ENCODE measurements around the gene PTPN2. TPM values are rescaled to one million over a fixed set of nuclear protein-coding genes. Genes with fewer than 3 reads are reported as not detected.
A peak's percentile ranks its signal among the peaks of the same experiment; 100 is the strongest.

PTPN2 gene
- total RNA-seq, 8 experiments from 2014 or later, result 12.8 to 50.2 (median 23.8) TPM

GRCh38 chr18:12867441-12868123, 16.5 kb downstream of the PTPN2 start:
- no peaks in the 10 kb centered on the region for H3K4me1 ChIP-seq (replicated peaks in 1 of 2)
- no peak overlapping the region for H3K27ac ChIP-seq
- no peak for ATAC-seq (replicated peaks in 6 of 8)
- H3K4me3 ChIP-seq, result no peak overlapping the region
- in situ Hi-C loops (cut with MboI; ENCODE audit: low pct_unique_long_range_greater_than_20kb in 2 of 9, low sequenced_read_pairs in 9 of 9, unreplicated experiment in 9 of 9), result no loop called here
- 75 to 100% (median 95%) methylated on average over 2 to 7 of the region's 7 CpGs for WGBS, 10 experiments

DNA sequence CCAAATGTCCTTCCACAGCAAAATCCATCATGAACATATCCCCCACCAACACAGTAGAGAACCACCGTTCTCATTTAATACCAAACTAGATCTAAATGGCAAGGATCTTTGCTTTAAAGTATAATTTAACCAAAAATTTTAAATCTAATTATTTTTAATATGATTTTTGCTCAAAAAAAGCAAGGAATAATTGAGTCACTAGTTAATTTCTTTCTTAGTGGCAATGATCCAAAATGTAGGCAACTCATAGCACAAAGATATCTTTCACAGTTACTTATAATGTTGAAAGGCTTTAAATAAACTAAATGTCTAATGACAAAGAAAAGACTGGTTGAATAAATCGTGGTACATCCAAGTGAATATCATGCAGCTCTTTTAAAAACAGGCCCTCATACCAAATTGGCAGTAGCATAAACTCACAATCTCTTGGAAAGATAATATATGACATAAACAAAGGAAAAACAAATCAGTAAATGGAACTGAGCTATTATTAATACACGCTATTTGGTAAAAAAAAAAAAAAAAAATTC, 20.3 kb downstream of the PTPN2 start:
- WGBS, 10 experiments, result 76 to 100% (median 92%) methylated on average over 1 to 3 of the region's 3 CpGs
- no peak overlapping the region for H3K27ac ChIP-seq

DNA sequence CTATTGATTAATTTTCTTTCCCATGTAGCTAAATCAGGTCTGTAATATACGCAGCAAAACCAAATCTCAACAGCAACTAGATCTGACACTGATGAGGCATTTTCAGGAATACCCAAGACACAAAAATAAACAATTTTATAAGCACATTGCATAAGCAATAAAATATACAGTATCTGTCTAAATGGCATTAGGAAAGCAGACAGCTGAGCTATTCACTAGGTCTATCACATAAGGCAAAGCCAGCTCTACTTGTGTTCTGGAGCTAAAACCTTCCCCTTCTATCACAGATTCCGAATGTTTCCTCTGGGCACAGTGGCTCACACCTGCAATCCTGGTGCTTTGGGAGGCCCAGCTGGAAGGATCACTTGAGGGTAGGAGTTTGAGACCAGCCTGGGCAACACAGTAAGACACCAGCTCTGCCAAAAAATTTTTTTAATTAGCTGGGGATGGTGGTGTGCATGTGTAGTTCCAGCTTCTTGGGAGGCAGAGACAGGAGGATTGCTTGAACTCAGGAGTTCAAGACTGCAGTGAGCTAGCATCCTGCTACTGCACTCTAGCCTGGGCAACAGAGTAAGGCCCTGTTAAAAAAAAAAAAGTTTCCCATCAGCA, 21.1 kb downstream of the PTPN2 start:
- H3K27ac ChIP-seq, result no peak overlapping the region

More for the DNA sequence above, 20.3 kb downstream of the PTPN2 start:
- ATAC-seq (replicated peaks in 6 of 8), result no peak
- H3K4me3 ChIP-seq, result no peak overlapping the region
- in situ Hi-C loops (cut with MboI; ENCODE audit: low pct_unique_long_range_greater_than_20kb in 2 of 9, low sequenced_read_pairs in 9 of 9, unreplicated experiment in 9 of 9), result no loop called here
- H3K4me1 ChIP-seq (replicated peaks in 1 of 2), result peaks cover 0 to 3% of the 10 kb centered on the region in 2 donors

GRCh38 chr18:12862467-12862866, 21.6 kb downstream of the PTPN2 start:
- ATAC-seq (replicated peaks in 6 of 8), result peak in 1 of 8 experiments; percentile 24
- Histone ChIP-seq H3K27ac (no peak overlapping the region), H3K4me1 (replicated peaks in 1 of 2) (peaks cover 0 to 3% of the 10 kb centered on the region in 2 donors), H3K4me3 (no peak overlapping the region)
- in situ Hi-C loops (cut with MboI; ENCODE audit: low pct_unique_long_range_greater_than_20kb in 2 of 9, low sequenced_read_pairs in 9 of 9, unreplicated experiment in 9 of 9), result no loop called here
- WGBS, 10 experiments, result 17 to 100% (median 33%) methylated on average over 1 of the region's 2 CpGs; no CpG with 5 or more reads in 5 of the 10 experiments

More for the DNA sequence above, 21.1 kb downstream of the PTPN2 start:
- H3K4me3 ChIP-seq, result no peak overlapping the region
- WGBS, 10 experiments, result 80 to 100% (median 100%) methylated on average over 1 to 2 of the region's 2 CpGs; no CpG with 5 or more reads in 5 of the 10 experiments
- in situ Hi-C loops (cut with MboI; ENCODE audit: low pct_unique_long_range_greater_than_20kb in 2 of 9, low sequenced_read_pairs in 9 of 9, unreplicated experiment in 9 of 9), result no loop called here
- no peak for ATAC-seq (replicated peaks in 6 of 8)
- H3K4me1 ChIP-seq (replicated peaks in 1 of 2), result peaks cover 0 to 3% of the 10 kb centered on the region in 2 donors

DNA sequence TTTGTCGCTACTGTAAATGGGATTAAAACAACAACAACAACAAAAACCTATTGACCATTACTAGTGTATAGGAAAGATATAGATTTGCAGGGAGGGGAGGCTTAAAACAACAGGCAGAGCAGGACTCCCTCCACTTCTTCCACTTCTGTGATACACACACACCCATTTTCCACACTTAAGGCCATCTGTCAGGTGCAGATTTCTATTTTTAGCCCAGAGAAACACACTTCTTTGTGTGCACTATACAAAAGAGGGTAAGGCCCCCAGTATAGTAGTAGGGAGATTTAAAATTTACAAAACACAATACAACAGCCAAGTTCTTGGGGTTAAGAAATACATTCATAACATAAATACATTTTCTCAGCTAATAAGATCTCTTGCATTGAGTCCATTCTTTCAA, 22.4 kb downstream of the PTPN2 start:
- no peak overlapping the region for H3K27ac ChIP-seq
- H3K4me3 ChIP-seq, result no peak overlapping the region
- 75 to 100% (median 100%) methylated on average over 1 of the region's 1 CpG for WGBS, 10 experiments
- H3K4me1 ChIP-seq (replicated peaks in 1 of 2), result peaks cover 0 to 3% of the 10 kb centered on the region in 2 donors
- no peak for ATAC-seq (replicated peaks in 6 of 8)
- in situ Hi-C loops (cut with MboI; ENCODE audit: low pct_unique_long_range_greater_than_20kb in 2 of 9, low sequenced_read_pairs in 9 of 9, unreplicated experiment in 9 of 9), result no loop called here

GRCh38 chr18:12860530-12860929, 23.5 kb downstream of the PTPN2 start:
- 93 to 100% (median 100%) methylated on average over 1 to 11 of the region's 11 CpGs; no CpG with 5 or more reads in 1 of the 10 experiments for WGBS, 10 experiments
- Histone ChIP-seq H3K4me1 (replicated peaks in 1 of 2) (peaks cover 0 to 3% of the 10 kb centered on the region in 2 donors), H3K4me3 (no peak overlapping the region), H3K27ac (no peak overlapping the region)
- ATAC-seq (replicated peaks in 6 of 8), result no peak
- in situ Hi-C loops (cut with MboI; ENCODE audit: low pct_unique_long_range_greater_than_20kb in 2 of 9, low sequenced_read_pairs in 9 of 9, unreplicated experiment in 9 of 9), result no loop called here

GRCh38 chr18:12858991-12859390, 25.0 kb downstream of the PTPN2 start:
- in situ Hi-C loops (cut with MboI; ENCODE audit: low pct_unique_long_range_greater_than_20kb in 2 of 9, low sequenced_read_pairs in 9 of 9, unreplicated experiment in 9 of 9), result no loop called here
- WGBS, 10 experiments, result 77 to 100% (median 92%) methylated on average over 1 to 5 of the region's 5 CpGs

DNA sequence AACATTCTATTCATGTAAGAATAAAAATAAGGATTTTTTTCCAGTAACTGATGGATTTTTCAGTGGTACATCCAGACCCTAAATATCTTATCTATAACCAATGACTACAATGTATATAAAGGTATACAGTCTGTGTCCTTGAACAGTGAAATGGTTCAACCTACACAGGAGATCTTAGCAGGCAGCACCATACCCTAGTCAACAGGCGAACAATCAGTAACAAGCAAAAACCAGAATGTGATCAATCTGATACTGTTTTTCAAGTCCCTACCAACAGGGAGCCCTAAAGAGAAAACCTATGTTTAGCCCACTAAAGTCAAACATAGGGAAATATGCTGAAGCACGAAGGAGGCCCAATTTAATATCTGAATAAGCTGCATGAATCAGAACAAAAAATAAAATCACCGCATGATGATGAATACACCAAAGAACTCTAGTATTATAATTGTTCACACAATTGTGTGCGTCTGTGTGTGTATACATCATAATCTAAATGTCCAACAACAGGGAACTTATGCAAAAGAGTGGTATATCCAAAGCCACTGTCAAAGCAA, 26.0 kb downstream of the PTPN2 start:
- Histone ChIP-seq H3K27ac (no peak overlapping the region), H3K4me3 (no peak overlapping the region), H3K4me1 (replicated peaks in 1 of 2) (peaks cover 0 to 3% of the 10 kb centered on the region in 2 donors)
- no peak for ATAC-seq (replicated peaks in 6 of 8)
- WGBS, 10 experiments, result 89 to 100% (median 96%) methylated on average over 2 to 4 of the region's 4 CpGs; no CpG with 5 or more reads in 2 of the 10 experiments
- in situ Hi-C loops (cut with MboI; ENCODE audit: low pct_unique_long_range_greater_than_20kb in 2 of 9, low sequenced_read_pairs in 9 of 9, unreplicated experiment in 9 of 9), result no loop called here

More at GRCh38 chr18:12858991-12859390, 25.0 kb downstream of the PTPN2 start:
- no peak for ATAC-seq (replicated peaks in 6 of 8)
- Histone ChIP-seq H3K4me3 (no peak overlapping the region), H3K4me1 (replicated peaks in 1 of 2) (peaks cover 0 to 3% of the 10 kb centered on the region in 2 donors), H3K27ac (no peak overlapping the region)

- H3K4me3 ChIP-seq, result no peak overlapping the region
- 0 to 100% (median 60%) methylated on average over 1 to 6 of the region's 6 CpGs for WGBS, 10 experiments
- no peak for ATAC-seq (replicated peaks in 6 of 8)
- no peak overlapping the region for H3K27ac ChIP-seq
- peaks cover 0 to 3% of the 10 kb centered on the region in 2 donors for H3K4me1 ChIP-seq (replicated peaks in 1 of 2)
- in situ Hi-C loops (cut with MboI; ENCODE audit: low pct_unique_long_range_greater_than_20kb in 2 of 9, low sequenced_read_pairs in 9 of 9, unreplicated experiment in 9 of 9), result no loop called here
Measured at GRCh38 chr18:12857215-12857905, 26.7 kb downstream of the PTPN2 start.

GRCh38 chr18:12855916-12856315, 28.1 kb downstream of the PTPN2 start:
- no peak overlapping the region for H3K27ac ChIP-seq
- no peak for ATAC-seq (replicated peaks in 6 of 8)
- H3K4me1 ChIP-seq (replicated peaks in 1 of 2), result no peaks in the 10 kb centered on the region
- H3K4me3 ChIP-seq, result no peak overlapping the region
- in situ Hi-C loops (cut with MboI; ENCODE audit: low pct_unique_long_range_greater_than_20kb in 2 of 9, low sequenced_read_pairs in 9 of 9, unreplicated experiment in 9 of 9), result no loop called here
- WGBS, 10 experiments, result 90 to 100% (median 100%) methylated on average over 1 to 4 of the region's 4 CpGs

- no peaks in the 10 kb centered on the region for H3K4me1 ChIP-seq (replicated peaks in 1 of 2)
- 76 to 100% (median 89%) methylated on average over 3 to 7 of the region's 7 CpGs; no CpG with 5 or more reads in 1 of the 10 experiments for WGBS, 10 experiments
- in situ Hi-C loops (cut with MboI; ENCODE audit: low pct_unique_long_range_greater_than_20kb in 2 of 9, low sequenced_read_pairs in 9 of 9, unreplicated experiment in 9 of 9), result no loop called here
Measured at GRCh38 chr18:12852566-12853315, 31.3 kb downstream of the PTPN2 start.

DNA sequence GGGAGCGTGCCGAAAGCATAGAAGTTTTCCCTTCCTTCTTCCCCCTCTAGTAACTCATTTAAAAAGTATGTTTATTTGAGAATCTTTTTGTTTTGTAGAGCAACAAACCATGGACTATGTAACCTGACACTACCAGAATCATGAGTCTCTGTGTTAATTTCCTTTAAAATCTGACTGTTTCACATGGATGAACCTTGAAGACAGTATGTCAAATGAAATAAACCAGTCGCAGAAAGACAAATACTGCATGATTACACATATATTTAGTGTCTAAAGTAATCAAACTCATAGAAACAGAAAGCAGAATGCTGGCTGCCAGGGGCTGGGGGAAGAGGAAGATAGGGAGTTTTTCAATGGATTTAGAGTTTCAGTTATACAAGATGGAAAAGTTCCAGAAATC, 32.3 kb downstream of the PTPN2 start:
- 89 to 100% (median 93%) methylated on average over 2 to 3 of the region's 3 CpGs; no CpG with 5 or more reads in 1 of the 10 experiments for WGBS, 10 experiments
- H3K27ac ChIP-seq, result no peak overlapping the region
- ATAC-seq (replicated peaks in 6 of 8), result peak in 1 of 8 experiments; percentile 34
- no peak overlapping the region for H3K4me3 ChIP-seq
- in situ Hi-C loops (cut with MboI; ENCODE audit: low pct_unique_long_range_greater_than_20kb in 2 of 9, low sequenced_read_pairs in 9 of 9, unreplicated experiment in 9 of 9), result no loop called here
- no peaks in the 10 kb centered on the region for H3K4me1 ChIP-seq (replicated peaks in 1 of 2)

More at GRCh38 chr18:12852566-12853315, 31.3 kb downstream of the PTPN2 start:
- Histone ChIP-seq H3K27ac (no peak overlapping the region), H3K4me3 (no peak overlapping the region)
- ATAC-seq (replicated peaks in 6 of 8), result no peak
